Activated gamma-delta T cell treated with Interleukin-2 at 50 U/mL for 16 hours (primary cell): Measurements from ENCODE around the gene HTATIP2.
"Not testable (repeated sequence)": the region's sequence is repeated elsewhere in the genome, so short reads cannot be mapped to it uniquely, and the experiment has no call there.

ENCODE experiments used
- DNase-seq: peaks from one replicate; pipeline ENCODE4 v3.0.0-alpha.2; 2020

Gene HTATIP2

DNA sequence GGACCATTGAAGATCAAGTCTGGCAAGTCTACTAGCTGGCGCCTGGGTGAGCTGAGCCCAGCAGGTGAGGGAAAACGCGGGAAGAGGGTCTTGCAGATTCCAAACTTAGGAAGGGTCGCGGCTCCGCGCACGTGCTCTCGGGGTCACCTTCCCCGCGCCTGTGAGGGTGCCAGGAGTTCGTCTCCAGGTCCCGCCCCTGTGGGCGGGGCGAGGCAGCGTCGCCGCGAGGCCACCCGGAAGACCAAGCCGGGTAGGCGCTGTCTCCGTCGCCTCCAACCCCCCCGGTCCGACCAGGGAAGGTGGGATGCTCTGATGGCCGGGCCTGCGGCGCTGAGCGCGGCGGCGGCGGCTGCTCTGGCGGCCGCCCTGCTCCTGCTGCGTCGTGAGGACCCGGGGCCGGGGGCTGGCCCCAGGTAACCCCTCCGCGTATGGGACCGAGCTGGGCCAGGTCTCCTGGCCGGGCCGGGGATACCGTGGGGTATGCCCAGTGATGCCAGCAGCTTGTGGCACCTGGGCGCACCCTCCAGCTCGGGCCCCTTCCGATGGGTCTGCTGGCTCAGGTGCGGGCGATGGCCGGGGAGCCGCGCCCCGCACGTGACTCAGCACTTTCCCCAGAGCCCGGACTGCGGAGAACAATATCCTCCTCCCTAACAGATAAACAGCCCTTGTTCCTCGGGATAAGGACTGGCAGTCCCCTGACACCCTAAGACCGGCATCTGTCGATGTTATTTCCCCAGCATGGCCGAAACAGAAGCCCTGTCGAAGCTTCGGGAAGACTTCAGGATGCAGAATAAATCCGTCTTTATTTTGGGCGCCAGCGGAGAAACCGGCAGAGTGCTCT lies at the start of gene HTATIP2:
Gene HTATIP2, plus strand, starts transcription at position 215 of the 841 bp plus-strand sequence. Its CDS starts 524 bp downstream, at position 739.
- peak; percentile 66 for DNase-seq

DNA sequence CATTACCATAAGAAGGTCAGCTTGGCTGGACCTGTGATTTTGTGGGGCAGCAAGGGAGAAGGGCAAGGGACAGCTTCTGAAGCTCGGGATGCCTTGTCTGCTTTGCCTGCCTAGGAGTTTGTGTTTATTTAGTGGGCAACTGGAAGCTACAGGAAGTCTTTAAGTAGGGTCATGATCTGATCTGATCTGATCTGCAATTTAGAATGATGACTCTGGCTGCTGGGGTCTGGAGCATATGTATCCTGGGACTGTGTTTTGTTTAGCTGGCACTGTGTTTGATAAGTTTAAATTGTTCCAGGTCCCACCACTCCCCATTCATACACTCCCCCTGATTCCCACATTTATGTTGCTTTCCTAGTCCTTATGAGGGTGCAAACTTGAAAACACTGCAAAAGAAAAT lies 47.7 kb upstream of the HTATIP2 start:
- DNase-seq: no peak

DNA sequence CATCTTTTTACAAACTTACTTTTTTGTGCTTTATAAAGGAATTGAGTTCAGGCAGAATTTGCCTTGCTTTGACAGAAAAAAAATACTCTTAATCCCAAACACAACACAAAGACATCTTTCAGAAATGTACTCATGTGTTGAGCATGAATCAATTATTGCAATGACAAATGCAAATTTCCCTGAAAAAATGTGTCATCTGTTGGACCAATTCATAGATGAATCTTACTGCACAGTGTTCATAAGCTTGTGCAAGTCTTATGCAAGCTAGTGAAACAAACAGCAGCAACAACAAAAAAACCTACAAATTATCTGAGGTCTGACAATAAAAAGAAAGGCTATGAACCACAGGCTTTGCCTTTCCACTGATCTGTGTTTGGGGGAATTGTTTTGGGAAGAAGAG lies 42.3 kb upstream of the HTATIP2 start:
- DNase-seq: no peak

DNA sequence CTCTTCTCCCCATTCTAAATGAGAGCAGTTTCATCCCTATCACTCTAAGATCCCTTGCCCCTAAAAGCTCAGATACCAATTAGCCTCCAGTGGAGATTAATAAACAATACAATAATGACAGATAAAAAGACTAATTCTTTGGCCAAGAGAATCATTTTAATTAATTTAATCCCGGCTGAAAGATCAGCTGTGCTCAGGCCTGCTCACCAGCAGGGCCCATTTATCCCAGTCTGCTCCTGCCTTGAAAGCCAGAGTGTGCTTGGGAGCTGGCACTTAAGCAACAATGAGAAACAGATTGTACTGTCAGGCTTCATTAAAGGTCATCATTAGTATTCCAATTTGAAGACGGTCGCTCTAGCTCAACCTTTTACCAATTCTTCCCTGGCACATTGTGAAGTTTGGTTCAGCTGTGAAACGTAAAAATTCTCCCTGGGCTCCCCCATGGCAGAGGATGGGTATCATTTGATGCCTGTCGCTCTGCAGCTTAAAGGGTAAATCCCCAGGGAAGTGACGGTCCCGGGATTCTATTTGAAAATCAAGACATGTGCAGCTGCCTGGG lies 36.1 kb upstream of the HTATIP2 start:
- no peak for DNase-seq

DNA sequence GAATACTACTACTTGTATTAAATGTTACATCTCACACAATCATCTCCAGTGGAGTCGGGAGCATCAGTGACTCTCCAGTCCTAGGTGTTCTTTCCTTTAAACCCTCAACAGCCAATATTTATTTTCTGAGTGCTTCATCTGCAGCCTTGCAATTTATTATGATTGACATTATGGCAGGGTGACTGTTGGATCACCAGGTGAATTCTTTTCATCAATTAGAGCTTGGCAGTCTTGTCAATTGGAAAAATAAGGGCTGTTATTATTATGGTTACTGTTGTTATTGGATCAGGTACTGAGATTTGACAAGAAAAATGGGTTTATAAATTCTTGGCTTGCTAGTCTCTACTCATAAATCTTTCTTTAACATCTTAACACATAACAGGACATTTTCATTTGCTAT lies 27.5 kb upstream of the HTATIP2 start:
- no peak for DNase-seq

DNA sequence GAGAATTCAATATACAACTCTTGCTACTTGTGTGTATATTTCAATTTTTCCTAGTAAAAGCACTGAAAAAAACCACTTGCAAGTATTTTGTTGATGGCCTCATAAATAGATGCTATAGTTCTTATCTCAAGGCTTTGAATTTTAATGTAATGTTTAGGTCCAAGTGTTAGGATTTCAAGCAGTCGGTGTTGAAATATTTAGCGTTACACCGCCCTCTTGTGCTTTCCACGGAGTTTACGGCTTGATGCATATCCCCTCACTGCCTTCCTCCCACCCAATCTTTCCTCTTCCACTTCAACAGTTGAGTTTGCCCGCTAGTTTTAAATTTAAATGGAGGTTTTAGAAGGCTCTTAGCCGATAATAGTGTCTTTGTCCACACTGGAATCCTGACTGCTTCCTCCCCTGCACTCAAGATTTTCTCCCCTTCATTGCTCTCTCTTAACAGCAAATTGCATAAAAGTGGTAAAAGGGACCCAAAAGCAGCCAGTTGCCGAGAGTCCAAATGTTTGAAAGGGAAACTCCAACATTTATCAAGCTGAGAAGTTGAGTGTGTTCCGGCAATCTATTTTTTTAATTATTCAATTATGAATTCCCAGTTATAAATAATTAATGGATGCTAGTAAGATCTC lies 25.9 kb upstream of the HTATIP2 start:
- no peak for DNase-seq

DNA sequence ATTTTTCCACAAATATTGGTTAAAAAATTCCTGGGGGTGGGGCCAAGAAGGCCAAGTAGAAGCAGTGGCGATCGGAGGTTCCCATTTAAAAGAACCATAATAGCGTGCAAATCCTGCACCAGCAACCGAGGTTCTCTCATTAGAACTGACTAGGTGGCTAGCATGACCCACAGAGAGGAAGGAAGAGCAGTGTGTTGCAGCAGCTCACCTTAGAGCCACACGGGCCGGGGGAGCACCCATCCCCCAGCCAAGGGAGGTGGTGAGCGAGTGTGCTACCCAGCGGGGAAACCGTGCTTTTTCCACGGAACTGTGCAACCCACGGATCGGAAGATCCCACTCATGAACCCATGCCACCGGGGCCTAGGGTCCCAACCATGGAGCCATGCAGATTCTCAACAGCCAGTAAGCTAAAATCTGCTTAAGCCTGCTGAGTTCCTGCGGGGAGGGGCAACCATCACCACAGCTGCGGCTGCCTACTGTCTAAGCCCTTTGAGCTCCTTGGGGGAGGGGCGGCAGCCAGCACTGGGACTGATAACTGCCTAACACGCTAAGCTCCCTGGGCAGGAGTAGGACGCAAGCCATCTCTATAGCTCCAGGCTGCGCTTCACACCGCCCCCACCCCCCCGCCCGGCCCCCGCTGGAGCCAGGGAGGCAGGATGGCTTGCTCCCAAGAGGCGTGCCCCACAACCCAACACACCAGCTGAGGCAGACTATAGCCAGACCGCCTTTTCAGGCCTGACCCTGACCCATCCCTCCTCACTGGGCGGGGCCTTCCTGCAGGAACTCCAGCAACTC lies 21.0 kb upstream of the HTATIP2 start:
- no peak for DNase-seq

DNA sequence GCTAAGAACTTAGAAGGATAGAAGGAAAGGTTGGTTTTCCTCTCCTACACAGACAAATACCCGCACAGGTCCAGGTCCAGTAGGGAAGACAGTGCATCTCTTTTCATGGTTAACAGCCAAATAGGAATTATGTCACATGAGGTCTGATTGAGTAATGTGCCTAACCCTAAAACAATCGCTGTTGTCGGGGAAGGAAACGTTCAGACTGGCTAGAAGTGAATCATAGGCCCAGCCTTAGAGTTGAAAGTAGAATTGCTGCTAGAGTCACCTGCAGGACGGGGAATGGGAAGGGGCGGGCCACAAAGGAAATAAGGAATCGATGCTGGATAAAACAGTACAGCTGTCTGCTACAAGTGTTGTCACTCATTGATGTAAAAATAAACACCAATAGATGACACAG lies 12.4 kb upstream of the HTATIP2 start:
- DNase-seq: no peak

DNA sequence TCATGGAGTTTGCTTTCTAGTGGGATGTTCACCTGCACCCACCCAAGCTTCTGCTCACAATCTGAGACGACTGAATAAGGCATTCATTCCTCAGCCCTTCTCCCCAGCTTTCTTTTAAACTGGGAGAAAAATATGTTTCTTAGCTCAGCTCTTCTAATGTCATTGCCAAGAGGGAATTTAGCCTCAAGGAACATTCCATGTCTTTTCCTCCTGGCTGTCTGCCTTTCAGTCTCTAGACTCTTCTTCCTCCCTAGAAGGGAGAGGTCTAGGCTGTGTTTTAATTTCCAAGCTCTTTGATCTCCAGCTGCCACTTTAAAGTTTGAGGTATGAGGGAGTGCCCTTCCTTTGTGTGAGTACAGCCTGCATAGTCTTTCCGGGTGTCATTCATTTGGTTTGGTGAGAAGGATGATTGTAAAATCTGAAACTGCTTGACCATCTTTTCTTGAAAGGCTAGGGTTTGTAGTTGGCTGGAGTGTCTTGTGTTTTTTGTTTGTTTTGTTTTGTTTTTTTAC lies 11.7 kb upstream of the HTATIP2 start:
- DNase-seq: no peak

DNA sequence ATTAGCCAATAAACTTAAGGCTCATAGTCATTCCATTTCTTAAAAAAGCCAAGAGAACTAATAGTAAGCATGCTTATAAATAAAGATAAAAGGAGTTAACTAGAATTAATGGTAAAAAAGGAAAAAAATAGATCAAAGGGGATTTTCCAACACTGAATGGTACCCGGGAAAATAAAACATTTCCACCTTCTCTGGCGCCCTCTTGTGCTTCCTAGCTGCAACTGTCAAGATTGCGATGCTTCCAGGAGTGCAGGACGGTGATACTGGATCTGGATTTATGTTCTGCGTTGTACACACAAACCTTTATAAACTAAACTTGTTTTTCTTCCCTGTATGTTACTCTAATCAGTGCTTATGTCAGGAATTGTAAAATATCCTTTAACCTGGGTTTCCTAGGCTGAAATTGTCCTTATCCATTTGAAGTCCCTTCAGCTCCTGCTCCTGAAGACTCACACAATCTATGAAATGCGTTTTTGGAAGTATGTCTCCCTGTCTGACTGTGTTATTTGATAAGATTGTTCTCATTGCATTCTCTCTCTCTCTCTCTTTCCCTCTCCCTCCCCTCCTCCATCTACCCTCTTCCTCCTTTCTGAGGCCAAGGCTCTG lies 9.6 kb upstream of the HTATIP2 start:
- no peak for DNase-seq

DNA sequence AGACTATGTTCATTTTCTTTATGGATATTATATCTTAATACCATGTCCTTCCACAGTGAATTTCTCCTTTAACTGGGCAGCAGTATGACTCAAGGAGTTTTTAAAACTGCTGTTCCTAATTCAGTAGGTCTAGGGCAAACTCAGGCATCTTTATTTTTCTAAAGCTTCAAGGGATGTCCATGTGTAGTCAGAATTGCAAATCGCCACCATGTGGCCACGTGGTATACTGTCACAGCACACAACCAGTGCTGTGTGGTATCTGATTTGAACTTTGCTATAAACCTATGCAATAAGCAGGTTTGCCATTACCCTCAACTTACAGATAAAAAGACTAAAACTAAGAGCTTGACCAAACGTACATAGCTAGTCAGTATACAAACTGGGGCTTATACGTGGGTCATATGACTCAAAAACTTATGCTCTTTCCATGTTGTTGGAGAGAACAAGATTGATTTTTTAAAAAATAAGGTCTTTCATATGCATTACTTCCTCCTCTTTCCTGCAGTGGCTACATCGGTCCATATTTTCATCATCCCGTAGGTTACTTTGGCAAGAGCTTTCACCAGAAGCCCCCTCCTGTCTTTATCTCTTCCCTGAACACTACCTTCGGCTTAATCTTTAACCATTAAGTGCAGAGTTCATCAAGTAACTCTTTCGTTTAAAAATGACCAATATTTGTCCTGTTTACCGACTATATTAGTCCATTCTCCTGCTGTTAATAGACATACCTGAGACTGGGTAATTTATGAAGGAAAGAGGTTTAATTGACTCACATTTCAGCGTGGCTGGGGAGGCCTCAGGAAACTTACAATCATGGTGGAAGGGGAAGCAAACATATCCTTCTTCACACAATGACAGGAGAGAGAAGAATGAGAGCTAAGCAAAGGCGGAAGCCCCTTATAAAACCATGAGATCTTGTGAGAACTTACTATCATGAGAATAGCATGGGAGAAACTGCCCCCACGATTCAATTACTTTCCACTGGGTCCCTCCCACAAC lies 8.0 kb upstream of the HTATIP2 start:
- no peak for DNase-seq

DNA sequence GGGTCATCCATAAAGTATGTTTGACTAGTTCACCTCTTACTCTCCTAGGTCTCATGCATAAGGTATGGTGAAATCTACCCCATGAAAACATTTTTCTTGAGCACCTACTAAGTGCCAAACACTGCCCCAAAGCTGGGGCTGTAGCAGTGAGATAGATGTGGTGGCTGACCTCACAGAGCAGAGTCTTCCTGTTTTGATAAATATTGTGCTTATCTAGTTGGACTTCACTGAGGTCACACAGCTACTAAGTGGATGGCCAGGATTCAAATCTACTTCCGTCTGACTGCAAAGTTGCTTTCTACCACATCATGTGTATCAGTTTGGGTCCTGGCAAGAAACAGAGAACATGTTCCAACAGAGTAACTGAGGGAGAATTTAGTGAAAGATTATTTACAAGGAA lies 6.4 kb upstream of the HTATIP2 start:
- no peak for DNase-seq

DNA sequence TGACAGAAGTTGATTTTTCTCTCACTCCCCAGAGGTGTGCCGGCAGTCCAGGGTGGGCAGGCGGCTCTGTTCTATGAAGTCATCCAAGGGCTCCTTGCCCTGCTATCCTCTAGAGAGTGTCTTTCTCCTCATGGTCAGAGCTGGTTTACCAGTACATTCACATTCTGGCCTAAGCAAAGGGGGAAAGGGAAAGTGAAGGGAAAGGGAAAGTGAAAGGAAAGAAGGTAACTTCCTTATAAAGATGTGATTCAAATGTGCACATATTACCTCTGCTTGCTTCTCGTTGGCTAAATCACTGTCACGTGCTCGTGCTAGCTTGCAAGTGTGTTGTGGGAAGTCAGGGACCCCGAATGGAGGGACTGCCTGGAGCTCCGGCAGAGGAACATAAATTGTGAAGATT lies 2.9 kb upstream of the HTATIP2 start:
- no peak for DNase-seq

DNA sequence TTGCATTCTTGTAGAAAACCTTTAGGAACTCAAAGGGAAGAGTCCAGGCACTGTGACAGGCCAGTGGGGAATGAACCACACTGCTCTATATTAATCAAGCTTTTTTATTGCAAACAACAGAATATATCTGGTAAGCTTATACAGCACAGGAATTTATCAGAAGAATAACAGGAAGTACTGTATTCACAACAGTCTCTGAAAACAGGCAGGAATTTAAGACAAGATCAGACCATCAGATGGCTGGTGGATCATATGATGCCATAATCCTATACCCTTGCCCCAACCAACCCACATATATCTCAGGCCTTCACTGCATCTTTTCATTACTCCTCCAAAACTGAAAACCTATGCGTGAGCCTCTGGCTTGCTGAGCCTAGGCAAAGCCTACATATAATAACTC lies 1.0 kb upstream of the HTATIP2 start:
- DNase-seq: no peak

DNA sequence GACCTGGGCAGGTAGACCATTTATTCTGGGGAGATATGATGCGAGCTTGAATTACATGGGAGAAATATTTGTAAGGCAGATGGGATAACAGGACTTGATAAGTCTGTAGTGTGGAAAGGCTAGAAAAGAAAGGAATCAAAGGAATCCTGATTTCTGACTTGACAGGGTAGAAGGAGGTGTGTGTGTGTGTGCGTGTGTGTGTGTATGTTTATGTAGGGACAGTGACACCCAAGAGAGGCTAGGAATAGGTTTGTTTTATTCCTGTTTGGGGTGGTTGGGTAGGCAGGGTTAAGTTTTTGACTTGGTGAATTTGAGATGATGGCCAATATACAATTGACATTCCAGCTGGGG lies 390 bp upstream of the HTATIP2 start:
- no peak for DNase-seq

DNA sequence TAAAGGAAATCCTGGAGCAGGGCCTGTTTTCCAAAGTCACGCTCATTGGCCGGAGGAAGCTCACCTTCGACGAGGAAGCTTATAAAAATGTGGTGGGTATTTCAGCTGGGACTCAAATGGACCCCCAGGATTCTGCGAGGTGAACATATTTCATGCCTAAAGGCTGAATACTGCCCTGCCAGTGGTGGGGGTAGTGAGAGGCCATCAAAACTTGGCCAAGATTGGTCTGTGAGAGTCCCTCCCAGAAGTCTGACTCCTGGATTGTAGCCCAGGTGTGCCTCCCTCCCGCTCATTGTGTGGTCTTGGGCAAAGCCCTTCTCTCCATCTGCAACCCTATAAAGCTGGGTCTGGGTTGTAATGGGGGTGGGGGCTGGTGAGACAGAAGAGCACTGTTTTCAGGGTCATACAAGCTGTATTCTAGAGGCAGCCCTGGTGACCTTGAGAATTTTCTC lies 853 bp downstream of the HTATIP2 start:
- DNase-seq: no peak

DNA sequence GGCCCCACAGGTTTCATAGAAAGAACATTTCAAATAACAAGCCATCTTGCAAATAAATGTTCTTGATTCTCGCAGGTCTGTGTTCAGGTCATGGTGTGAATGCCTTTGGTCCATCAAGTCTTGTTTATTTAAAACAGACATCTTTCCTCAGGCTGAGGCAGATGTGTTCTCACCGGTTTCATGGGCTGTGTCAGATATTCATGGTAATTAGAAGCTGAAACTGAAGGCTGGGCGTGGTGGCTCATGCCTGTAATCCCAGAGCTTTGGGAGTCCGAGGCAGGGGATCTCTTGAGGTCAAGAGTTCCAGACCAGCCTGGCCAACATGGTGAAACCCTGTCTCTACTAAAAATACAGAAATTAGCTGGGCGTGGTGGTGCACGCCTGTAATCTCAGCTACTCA lies 2.0 kb downstream of the HTATIP2 start:
- DNase-seq: not testable (repeated sequence)

DNA sequence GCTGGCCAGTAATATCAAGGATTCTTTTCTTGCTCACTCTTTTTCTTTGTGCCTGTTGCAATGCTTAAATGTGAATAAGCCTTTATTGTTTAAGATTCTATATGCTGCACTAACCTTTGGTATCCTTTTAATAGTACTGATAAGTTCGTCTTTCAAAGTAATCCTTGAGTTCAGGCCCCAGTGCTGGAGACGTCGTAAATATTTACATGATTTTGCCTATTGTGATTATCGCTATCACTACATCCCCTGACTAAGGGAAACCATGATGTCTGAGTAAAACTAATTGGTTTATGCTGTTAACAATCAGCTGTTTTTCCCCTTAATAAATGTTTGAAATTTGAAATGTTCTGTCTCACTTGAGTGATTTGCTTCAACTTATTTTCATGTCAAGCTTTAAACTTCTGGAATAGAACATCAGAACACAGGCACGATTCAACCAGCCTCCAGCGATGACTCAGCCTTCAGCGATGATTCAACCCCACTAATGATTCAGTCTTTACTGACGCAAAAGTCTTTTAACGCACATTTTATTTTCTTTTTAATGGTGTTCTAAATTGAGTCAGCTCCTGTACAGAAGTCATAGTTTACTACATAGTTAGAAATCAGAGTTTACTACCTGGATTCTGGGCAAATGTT lies 3.9 kb downstream of the HTATIP2 start:
- no peak for DNase-seq

DNA sequence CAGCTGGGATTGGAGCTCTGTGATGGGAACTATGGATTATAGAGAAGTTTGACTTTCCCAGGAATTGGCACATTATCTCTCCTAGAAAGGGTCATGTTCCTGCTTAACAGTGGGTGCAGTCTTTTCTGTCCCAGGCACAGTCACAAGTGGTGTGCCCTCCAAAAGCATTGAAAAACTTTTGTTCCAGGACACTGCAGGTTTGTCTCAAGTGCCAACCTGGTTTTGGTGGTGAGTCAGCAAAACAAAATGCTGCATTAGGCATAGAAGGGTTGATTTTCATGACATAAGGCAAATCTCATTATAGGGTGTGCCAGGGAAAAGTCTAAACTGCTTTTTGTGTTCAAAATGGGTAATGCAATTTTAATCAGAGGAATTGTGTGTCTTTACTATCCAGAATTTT lies 4.9 kb downstream of the HTATIP2 start:
- no peak for DNase-seq

DNA sequence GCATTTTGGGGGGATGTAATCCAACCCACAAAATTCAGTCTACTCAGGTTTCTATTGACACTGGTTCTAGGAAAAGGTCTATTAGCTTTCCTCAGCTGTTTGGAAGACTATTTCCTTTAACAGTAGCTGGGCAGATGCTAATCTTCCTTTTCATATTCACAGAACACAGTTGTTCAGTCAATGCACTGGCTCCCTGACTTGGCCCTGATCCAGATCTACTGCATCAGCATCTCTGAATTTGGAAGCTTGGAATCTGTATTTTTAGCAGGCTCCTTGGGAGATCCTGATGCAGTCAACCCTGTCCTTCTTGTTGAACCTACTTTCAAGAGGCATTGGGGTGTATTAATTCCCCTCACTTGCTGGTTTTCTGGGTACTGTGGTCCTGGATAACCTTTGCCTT lies 6.3 kb downstream of the HTATIP2 start:
- DNase-seq: no peak

DNA sequence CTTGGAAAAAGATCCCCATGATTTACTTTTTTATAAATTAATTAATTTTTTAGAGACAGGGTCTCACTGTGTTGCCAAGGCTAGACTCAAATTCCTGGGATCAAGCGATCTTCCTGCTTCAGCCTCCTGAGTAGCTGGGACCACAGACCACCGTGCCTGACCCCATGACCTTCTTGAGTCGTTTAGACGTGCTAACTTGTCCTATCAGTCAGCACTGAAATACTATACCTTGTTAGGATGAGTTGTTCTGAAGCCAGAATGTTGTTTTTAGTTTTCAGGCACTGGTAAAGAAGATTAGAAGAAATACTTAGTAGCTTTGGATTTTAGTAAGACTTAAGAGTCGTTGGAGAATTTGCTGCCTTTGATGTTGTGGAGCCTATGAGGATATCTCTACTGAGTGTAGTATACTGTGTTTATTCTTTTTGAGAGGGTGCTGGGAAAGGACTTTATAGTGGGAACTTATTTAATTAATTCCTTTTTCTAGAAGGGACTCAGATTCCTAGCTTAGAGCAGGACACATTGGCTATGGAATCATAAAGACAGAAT lies 8.6 kb downstream of the HTATIP2 start:
- no peak for DNase-seq
